GM12873 (cell line): Measurements from ENCODE around the gene RCHY1.
A peak's percentile ranks its signal among the peaks of the same experiment; 100 is the strongest.

Source experiments
- CTCF ChIP-seq: IDR thresholded peaks from 2 replicates; pipeline ENCODE4 v1.5.1; 2012; ENCODE audit warnings: low read depth, mild to moderate bottlenecking, moderate library complexity, low read length, control low read depth; ENCODE audit not compliant: insufficient read depth; ENCODE audit errors: missing control alignments

The RCHY1 gene

DNA sequence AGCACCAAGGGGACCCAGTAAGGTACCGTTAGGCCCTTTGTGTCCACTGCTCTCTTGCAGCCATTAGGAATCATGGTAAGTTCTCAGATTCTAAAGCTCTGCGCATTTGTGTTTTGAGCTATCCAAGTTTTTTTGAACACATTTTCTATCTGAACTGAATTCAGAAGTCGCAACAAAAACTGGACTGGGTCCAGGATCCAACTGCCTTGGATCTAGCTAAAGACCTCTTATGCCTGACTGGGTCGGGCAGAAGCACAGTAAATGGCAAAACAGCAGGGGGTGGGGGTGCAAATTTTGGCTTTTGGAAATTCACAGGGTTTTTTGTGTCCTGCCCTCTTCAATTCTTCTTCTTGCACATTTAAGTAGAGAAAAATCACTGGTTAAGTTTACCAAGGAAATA is 30.0 kb downstream of the RCHY1 start:
- no peak for TF ChIP-seq CTCF

- no peak for TF ChIP-seq CTCF
Observed at GRCh38 chr4:75477201-75477600, 37.0 kb downstream of the RCHY1 start.

DNA sequence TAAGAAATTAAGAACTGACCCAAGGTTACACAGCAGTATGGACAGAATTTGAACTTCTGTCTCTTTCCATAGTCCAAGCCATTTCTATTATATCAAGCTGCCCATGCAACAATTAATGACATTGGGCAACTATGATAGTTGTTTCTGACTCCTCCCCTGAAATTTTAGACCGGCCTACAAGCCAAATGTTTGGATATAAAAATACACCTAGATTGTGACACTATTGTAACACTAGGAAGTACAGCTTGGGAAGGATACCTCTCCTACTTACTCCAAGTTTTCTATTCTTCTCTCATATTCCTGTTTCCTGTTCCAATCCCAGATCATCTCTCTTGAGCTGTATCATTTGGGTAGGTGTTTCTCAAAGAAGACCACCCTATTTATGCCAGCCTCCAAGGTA is 43.5 kb downstream of the RCHY1 start:
- TF ChIP-seq CTCF: no peak

- no peak for TF ChIP-seq CTCF
Observed at GRCh38 chr4:75469896-75470295, 44.3 kb downstream of the RCHY1 start.

DNA sequence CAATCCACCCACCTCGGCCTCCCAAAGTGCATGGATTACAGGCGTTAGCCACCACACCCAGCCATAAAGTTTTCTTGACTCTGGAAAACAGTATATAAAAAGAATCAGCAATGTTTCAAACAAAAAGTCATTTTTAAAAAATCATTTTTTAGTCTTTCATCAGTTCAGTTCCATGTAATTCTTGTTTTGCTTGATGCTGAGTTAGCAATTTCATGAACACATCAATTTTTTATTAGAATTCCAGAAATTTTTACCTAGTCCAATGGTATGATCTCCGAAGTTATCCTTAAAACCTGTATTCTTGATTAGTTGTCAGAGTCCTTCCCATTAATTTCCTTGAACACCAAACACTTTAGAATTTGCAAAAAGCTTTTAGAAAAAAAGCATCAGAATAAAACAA is 56.8 kb downstream of the RCHY1 start:
- no peak for TF ChIP-seq CTCF

GRCh38 chr4:75434105-75434504 is 80.1 kb downstream of the RCHY1 start:
- no peak for TF ChIP-seq CTCF

GRCh38 chr4:75432683-75433082 is 81.5 kb downstream of the RCHY1 start:
- peak; percentile 57 for TF ChIP-seq CTCF
